K562 (cell line): Measurements from ENCODE around the gene WFIKKN1. TPM values are rescaled to one million over a fixed set of nuclear protein-coding genes. Genes with fewer than 3 reads are reported as not detected.

ENCODE experiments used
- ATAC-seq: fragments of 200-7000 bp; cut with Tn5 transposase; 3 replicates; pipeline ENCODE4 v1.9.1; 2020; ENCODE audit warnings: moderate library complexity
- BruUV-seq: library from RNA; stranded (reverse); fragments of 400-500 nt; replicated peaks from 2 replicates; lab custom pipeline; 2021; lab: Mats Ljungman, UMichigan
- CTCF ChIA-PET: fragments of 300-600 bp; formaldehyde crosslinking; extraction: SDS; loops from one replicate; lab custom pipeline; 2021; ENCODE audit warnings: low intra/inter-chr PET ratio; lab: Yijun Ruan, JAX
- POLR2A ChIA-PET: fragments of 300-600, 350-650 bp; sonication (Branson Sonifier 250); formaldehyde crosslinking; extraction: SDS; loops from one replicate; lab custom pipeline; 2021; ENCODE audit warnings: antibody characterized with exemption, inconsistent platforms; lab: Yijun Ruan, JAX
- DNase-seq, 4 experiments: peaks; one replicate each; pipeline versions ENCODE4 v3.0.0 to v3.0.0-alpha.2; 2011 to 2018; ENCODE audit warnings: low spot score in 3 of 4, mixed read lengths in 3 of 4; ENCODE audit errors: extremely low read depth in 1 of 4
- FAIRE-seq: peaks from 2 replicates; lab custom pipeline; 2011; peaks lifted over from hg19 to GRCh38; lab: Jason Lieb, UNC
- H2AFZ ChIP-seq: 2 replicates; pipeline ENCODE4 v1.6.0; 2011; ENCODE audit warnings: low read depth, low read length, control low read depth, inconsistent platforms
- H3K27ac ChIP-seq: fragments of 200-600 bp; 3 replicates; pipeline ENCODE4 v1.8.0; 2011; ENCODE audit warnings: low read depth, mild to moderate bottlenecking, control low read depth, inconsistent platforms, low read length, moderate library complexity, mixed read lengths; ENCODE audit errors: extremely low read depth
- H3K27me3 ChIP-seq, 2 experiments: fragments of 300-600 bp in 1 of 2; 2 replicates in 1 of 2; 3 replicates in 1 of 2; pipeline versions ENCODE4 v1.6.0 to v1.8.0; 2011; ENCODE audit warnings: inconsistent platforms in 2 of 2, low read length in 2 of 2, mild to moderate bottlenecking in 1 of 2, mixed read lengths in 1 of 2, moderate library complexity in 1 of 2; ENCODE audit not compliant: control insufficient read depth in 2 of 2, insufficient read depth in 2 of 2
- H3K36me3 ChIP-seq: fragments of 300-600 bp; 3 replicates; pipeline ENCODE4 v1.8.0; 2011; ENCODE audit warnings: mild to moderate bottlenecking, low read length, inconsistent platforms; ENCODE audit not compliant: control insufficient read depth, insufficient read depth
- H3K4me1 ChIP-seq, 2 experiments: fragments of 200-600 bp in 1 of 2; replicated peaks in 1 of 2; 2 replicates in 1 of 2; 3 replicates in 1 of 2; pipeline versions ENCODE4 v1.5.1 to v1.8.0; 2011; ENCODE audit warnings: inconsistent platforms in 2 of 2, low read length in 2 of 2, mild to moderate bottlenecking in 1 of 2, mixed read lengths in 1 of 2, moderate library complexity in 1 of 2; ENCODE audit not compliant: control insufficient read depth in 2 of 2, insufficient read depth in 2 of 2
- H3K4me2 ChIP-seq: 2 replicates; pipeline ENCODE4 v1.6.1; 2011; ENCODE audit warnings: low read length, control low read depth, inconsistent platforms, mixed read lengths; ENCODE audit not compliant: insufficient read depth
- H3K4me3 ChIP-seq: fragments of 200-600 bp; sonication (generic), shearing (Covaris generic); 2 replicates; pipeline ENCODE4 v1.5.1; 2016; ENCODE audit warnings: control low read depth, inconsistent platforms
- H3K79me2 ChIP-seq: fragments of 200-600 bp; 3 replicates; pipeline ENCODE4 v1.8.0; 2011; ENCODE audit warnings: low read length, inconsistent platforms; ENCODE audit not compliant: control insufficient read depth, insufficient read depth
- H3K9ac ChIP-seq, 2 experiments: 2 replicates each; pipeline versions ENCODE4 v1.6.0 to v1.6.1; 2011; ENCODE audit warnings: low read depth in 2 of 2, low read length in 2 of 2, control low read depth in 1 of 2, inconsistent platforms in 1 of 2, mild to moderate bottlenecking in 1 of 2, mixed read lengths in 1 of 2; ENCODE audit not compliant: insufficient read depth in 1 of 2
- H3K9me1 ChIP-seq: one replicate; pipeline ENCODE4 v1.6.0; 2011; ENCODE audit warnings: inconsistent platforms, mild to moderate bottlenecking, low read length, moderate library complexity; ENCODE audit not compliant: control insufficient read depth, insufficient read depth
- H3K9me3 ChIP-seq: replicated peaks from 2 replicates; pipeline ENCODE4 v1.5.1; 2011; ENCODE audit warnings: low read depth, low read length, inconsistent platforms; ENCODE audit not compliant: control insufficient read depth, insufficient read depth
- H4K20me1 ChIP-seq: replicated peaks from 2 replicates; pipeline ENCODE4 v1.6.1; 2011; ENCODE audit warnings: low read length, inconsistent platforms, mixed read lengths; ENCODE audit not compliant: control insufficient read depth, insufficient read depth
- CCAR2 ChIP-seq: fragments of 200-400 bp; formaldehyde crosslinking; IDR thresholded peaks from 2 replicates; pipeline ENCODE4 v1.6.1; 2017; ENCODE audit warnings: mild to moderate bottlenecking, low read depth, low read length
- HNRNPH1 ChIP-seq: fragments of 200-400 bp; formaldehyde crosslinking; optimal IDR thresholded peaks from 2 replicates; pipeline ENCODE3; 2017; ENCODE audit warnings: low read depth, mild to moderate bottlenecking, low read length, moderate library complexity
- HNRNPUL1 ChIP-seq: fragments of 200-400 bp; formaldehyde crosslinking; IDR thresholded peaks from 2 replicates; pipeline ENCODE4 v1.6.1; 2017; ENCODE audit warnings: low read length
- PCBP2 ChIP-seq: fragments of 200-400 bp; formaldehyde crosslinking; IDR thresholded peaks from 2 replicates; pipeline ENCODE4 v1.6.1; 2018; ENCODE audit warnings: low read length, low read depth, mild to moderate bottlenecking, moderate library complexity; ENCODE audit not compliant: poor library complexity, severe bottlenecking
- TCFL5 ChIP-seq: fragments of 250-450 bp; sonication (Bioruptor Pico); conservative IDR thresholded peaks from 2 replicates; pipeline ENCODE4 v1.6.1; 2021; ENCODE audit warnings: mild to moderate bottlenecking, moderate library complexity, matching md5 sums
- ZC3H8 ChIP-seq: fragments of 450-650 bp; IDR thresholded peaks from 2 replicates; pipeline ENCODE4 v1.6.1; 2017
- ZFP30 ChIP-seq: fragments of 250-450 bp; sonication (Bioruptor Pico); IDR thresholded peaks from 2 replicates; pipeline ENCODE4 v1.8.0; 2022; ENCODE audit warnings: moderate library complexity, mild to moderate bottlenecking, inconsistent platforms, borderline replicate concordance
- ZNF140 ChIP-seq: fragments of 250-450 bp; sonication (Bioruptor Pico); IDR thresholded peaks from 2 replicates; pipeline ENCODE4 v1.8.0; 2021; ENCODE audit warnings: moderate library complexity, mild to moderate bottlenecking, inconsistent platforms
- ZNF24 ChIP-seq: fragments of 450-650 bp; IDR thresholded peaks from 2 replicates; pipeline ENCODE4 v1.6.1; 2016
- ZNF695 ChIP-seq: fragments of 450-650 bp; formaldehyde crosslinking; IDR thresholded peaks from 2 replicates; pipeline ENCODE4 v1.4.0; 2020; ENCODE audit warnings: mild to moderate bottlenecking, moderate library complexity
- WGBS: fragments of 100-300 bp; shearing (Covaris generic); methylation state at CpG from one replicate; pipeline ENCODE4 v1.1.6; 2016; ENCODE audit warnings: low coverage, mixed read lengths; ENCODE audit not compliant: insufficient coverage; ENCODE audit errors: missing lambda C conversion rate; 5-methylcytosine and 5-hydroxymethylcytosine counted together
- in situ Hi-C: fragments of 300-500 bp; cut with MboI; formaldehyde crosslinking; loops from 4 replicates; pipeline ENCODE4 v1.15.0; 2018; ENCODE audit warnings: inconsistent platforms, mixed read lengths
- intact Hi-C: fragments of 100-400 bp; cut with micrococcal nuclease; formaldehyde crosslinking; loops from 2 replicates; pipeline ENCODE4 v1.14.2; 2022
- polyA plus RNA-seq, 8 experiments: library from polyadenylated mRNA; depleted of rRNA in 4 of 8; stranded (reverse) in 5 of 8; unstranded in 3 of 8; fragments of >200 nt; fragmentation: Nextera tagmentation in 2 of 8; fragmentation: Illumina TruSeq in 1 of 8; extraction: Ambion mirVana in 2 of 8; extraction: Trizol in 1 of 8; gene quantifications; 2 replicates each; pipeline versions ENCODE4 v1.2.1 to v1.2.3, GENCODE V29; 2011 to 2014; ENCODE audit warnings: inconsistent platforms in 1 of 8, missing spikeins in 1 of 8
- total RNA-seq, 7 experiments: library from RNA; depleted of rRNA in 6 of 7; stranded (reverse); fragments of >200 nt in 6 of 7; fragmentation: Illumina TruSeq in 2 of 7; extraction: Trizol in 2 of 7; gene quantifications; 2 replicates each; pipeline versions ENCODE4 v1.2.1 to v1.2.3, GENCODE V29; 2011 to 2021; ENCODE audit warnings: low replicate concordance in 1 of 7
- TF ChIP-seq, protein P1 (sequence below): fragments of 450-650 bp; formaldehyde crosslinking; IDR thresholded peaks from 2 replicates; pipeline ENCODE4 v1.4.0; 2020; ENCODE audit warnings: mild to moderate bottlenecking, mixed read lengths
- TF ChIP-seq, protein P2 (sequence below): IDR thresholded peaks from 3 replicates; pipeline ENCODE4 v1.6.1; 2011; ENCODE audit warnings: borderline replicate concordance, mild to moderate bottlenecking, moderate library complexity; ENCODE audit not compliant: insufficient read length; ENCODE audit errors: extremely low read depth

The WFIKKN1 gene
- total and polyA plus RNA-seq, 9 of the 15 experiments (the other 6 are each of a cell fraction or from before 2014, with no cell fraction given): 0.14 to 1.1 (median 0.50) TPM; not detected in 4

DNA sequence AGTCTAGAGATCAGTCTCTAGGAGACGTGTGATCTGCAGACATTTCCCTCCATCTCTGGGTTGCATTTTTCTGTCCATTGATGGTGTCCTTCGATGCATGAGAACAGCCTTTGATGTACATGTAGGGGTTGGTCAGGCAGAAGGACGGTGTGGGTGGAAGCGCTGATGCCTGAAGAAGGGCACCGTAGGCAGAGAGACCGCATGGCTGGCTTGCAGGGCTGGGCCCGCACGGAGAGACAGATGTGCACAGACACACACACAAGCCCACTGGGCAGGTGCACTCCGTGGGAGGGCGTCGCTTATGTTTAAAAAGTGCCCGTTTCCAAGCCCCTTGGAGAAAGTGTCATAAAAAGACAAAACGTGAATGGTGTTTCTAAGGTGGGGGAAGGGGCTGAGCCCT, 15.7 kb upstream of the WFIKKN1 start:
- in situ Hi-C loops: no loop called here
- Histone ChIP-seq H3K4me2 (no peak overlapping the region), H3K79me2 (peaks cover 3% of the 10 kb centered on the region; the same call in 2 of the 3 replicates), H3K4me3 (no peak overlapping the region), H2AFZ (no peak overlapping the region), H3K36me3 (peaks cover 6% of the 10 kb centered on the region; the same call in 1 of the 3 replicates), H3K4me1 (peaks cover 0 to 29% of the 10 kb centered on the region in 2 experiments; a peak in 2 of 5 replicates), H3K9me1 (no peaks in the 10 kb centered on the region), H4K20me1 (no peaks in the 10 kb centered on the region), H3K9me3 (0 out of 2 replicates have a peak, but pooled peaks cover 4% of the 10 kb centered on the region), H3K27ac (no peak overlapping the region; the same call in 2 of the 3 replicates), H3K9ac (no peak overlapping the region), H3K27me3 (no peaks in the 10 kb centered on the region)
- no peak for TF ChIP-seq ZNF140 (CRISPR knock-in tag)
- TF ChIP-seq TCFL5: no peak
- TF ChIP-seq HNRNPH1: no peak
- TF ChIP-seq ZNF695 (CRISPR knock-in tag): no peak
- TF ChIP-seq, protein P1, sequence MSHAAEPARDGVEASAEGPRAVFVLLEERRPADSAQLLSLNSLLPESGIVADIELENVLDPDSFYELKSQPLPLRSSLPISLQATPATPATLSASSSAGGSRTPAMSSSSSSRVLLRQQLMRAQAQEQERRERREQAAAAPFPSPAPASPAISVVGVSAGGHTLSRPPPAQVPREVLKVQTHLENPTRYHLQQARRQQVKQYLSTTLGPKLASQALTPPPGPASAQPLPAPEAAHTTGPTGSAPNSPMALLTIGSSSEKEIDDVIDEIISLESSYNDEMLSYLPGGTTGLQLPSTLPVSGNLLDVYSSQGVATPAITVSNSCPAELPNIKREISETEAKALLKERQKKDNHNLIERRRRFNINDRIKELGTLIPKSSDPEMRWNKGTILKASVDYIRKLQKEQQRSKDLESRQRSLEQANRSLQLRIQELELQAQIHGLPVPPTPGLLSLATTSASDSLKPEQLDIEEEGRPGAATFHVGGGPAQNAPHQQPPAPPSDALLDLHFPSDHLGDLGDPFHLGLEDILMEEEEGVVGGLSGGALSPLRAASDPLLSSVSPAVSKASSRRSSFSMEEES (CRISPR knock-in tag): no peak
- no peak for TF ChIP-seq ZC3H8
- no peak for TF ChIP-seq HNRNPUL1
- no peak for TF ChIP-seq CCAR2
- no peak for TF ChIP-seq ZNF24
- TF ChIP-seq, protein P2, sequence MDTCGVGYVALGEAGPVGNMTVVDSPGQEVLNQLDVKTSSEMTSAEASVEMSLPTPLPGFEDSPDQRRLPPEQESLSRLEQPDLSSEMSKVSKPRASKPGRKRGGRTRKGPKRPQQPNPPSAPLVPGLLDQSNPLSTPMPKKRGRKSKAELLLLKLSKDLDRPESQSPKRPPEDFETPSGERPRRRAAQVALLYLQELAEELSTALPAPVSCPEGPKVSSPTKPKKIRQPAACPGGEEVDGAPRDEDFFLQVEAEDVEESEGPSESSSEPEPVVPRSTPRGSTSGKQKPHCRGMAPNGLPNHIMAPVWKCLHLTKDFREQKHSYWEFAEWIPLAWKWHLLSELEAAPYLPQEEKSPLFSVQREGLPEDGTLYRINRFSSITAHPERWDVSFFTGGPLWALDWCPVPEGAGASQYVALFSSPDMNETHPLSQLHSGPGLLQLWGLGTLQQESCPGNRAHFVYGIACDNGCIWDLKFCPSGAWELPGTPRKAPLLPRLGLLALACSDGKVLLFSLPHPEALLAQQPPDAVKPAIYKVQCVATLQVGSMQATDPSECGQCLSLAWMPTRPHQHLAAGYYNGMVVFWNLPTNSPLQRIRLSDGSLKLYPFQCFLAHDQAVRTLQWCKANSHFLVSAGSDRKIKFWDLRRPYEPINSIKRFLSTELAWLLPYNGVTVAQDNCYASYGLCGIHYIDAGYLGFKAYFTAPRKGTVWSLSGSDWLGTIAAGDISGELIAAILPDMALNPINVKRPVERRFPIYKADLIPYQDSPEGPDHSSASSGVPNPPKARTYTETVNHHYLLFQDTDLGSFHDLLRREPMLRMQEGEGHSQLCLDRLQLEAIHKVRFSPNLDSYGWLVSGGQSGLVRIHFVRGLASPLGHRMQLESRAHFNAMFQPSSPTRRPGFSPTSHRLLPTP: no peak
- TF ChIP-seq ZFP30 (CRISPR knock-in tag): no peak
- TF ChIP-seq PCBP2: no peak
- intact Hi-C loops: no loop called here
- WGBS: 83% methylated on average over 13 of the region's 13 CpGs
- DNase-seq (no peak), ATAC-seq (no peak), FAIRE-seq (no peak)
- CTCF ChIA-PET: no interaction called here
- no TSS peak for BruUV-seq
- POLR2A ChIA-PET: no interaction called here
